Body of pancreas (tissue), 4 donors: ENCODE measurements around the gene PANX2.

ENCODE experiments used
- CTCF ChIP-seq, 7 experiments: fragments of 450-650 bp in 4 of 7; fragments of 200-600 bp in 3 of 7; sonication (generic) in 3 of 7; IDR thresholded peaks; one replicate each; pipeline ENCODE4 v1.5.1; 2016 to 2019; ENCODE audit warnings: antibody characterized with exemption in 7 of 7
- POLR2A ChIP-seq, 3 donors: fragments of 450-650 bp; IDR thresholded peaks; one replicate each; pipeline ENCODE4 v1.6.1; 2016; ENCODE audit warnings: antibody characterized with exemption in 3 of 3, mild to moderate bottlenecking in 2 of 3

GRCh38 chr22:50215297-50216054, 44.9 kb downstream of the PANX2 start:
- TF ChIP-seq CTCF (IDR thresholded peaks at IDR 0.05): no peak
- no peak for TF ChIP-seq POLR2A (IDR thresholded peaks at IDR 0.05)
